Body of pancreas (tissue), 4 donors: Measurements from ENCODE around the gene CYP2W1.

ENCODE experiments used
- CTCF ChIP-seq, 7 experiments: fragments of 450-650 bp in 4 of 7; fragments of 200-600 bp in 3 of 7; sonication (generic) in 3 of 7; IDR thresholded peaks; one replicate each; pipeline ENCODE4 v1.5.1; 2016 to 2019; ENCODE audit warnings: antibody characterized with exemption in 7 of 7
- POLR2A ChIP-seq, 3 donors: fragments of 450-650 bp; IDR thresholded peaks; one replicate each; pipeline ENCODE4 v1.6.1; 2016; ENCODE audit warnings: antibody characterized with exemption in 3 of 3, mild to moderate bottlenecking in 2 of 3

- no peak for TF ChIP-seq CTCF (IDR thresholded peaks at IDR 0.05)
- no peak for TF ChIP-seq POLR2A (IDR thresholded peaks at IDR 0.05)
Observed at GRCh38 chr7:935164-935873, 47.7 kb upstream of the CYP2W1 start.
